RWPE2 (cell line): Measurements from ENCODE around the gene FBXO34.

Experiments
- ATAC-seq: fragments of 200-7000 bp; cut with Tn5 transposase; 3 replicates; pipeline ENCODE4 v1.9.1; 2021; ENCODE audit warnings: low read depth
- DNase-seq: peaks from one replicate; pipeline ENCODE4 v3.0.0-alpha.2; 2020; ENCODE audit warnings: low spot score
- H3K27ac ChIP-seq: fragments of 450-650 bp; 2 replicates; pipeline ENCODE4 v1.5.1; 2017; ENCODE audit warnings: mild to moderate bottlenecking; ENCODE audit not compliant: poor library complexity, severe bottlenecking
- H3K27me3 ChIP-seq: fragments of 250-450 bp; sonication (Bioruptor Pico); 2 replicates; pipeline ENCODE4 v1.5.1; 2021; ENCODE audit warnings: mild to moderate bottlenecking, moderate library complexity; ENCODE audit not compliant: insufficient read depth, poor library complexity, severe bottlenecking
- H3K36me3 ChIP-seq: fragments of 250-450 bp; sonication (Bioruptor Pico); 2 replicates; pipeline ENCODE4 v1.5.1; 2020; ENCODE audit warnings: low read depth, mild to moderate bottlenecking, moderate library complexity
- H3K4me1 ChIP-seq: fragments of 250-450 bp; sonication (Bioruptor Pico); 2 replicates; pipeline ENCODE4 v1.5.1; 2021; ENCODE audit warnings: mild to moderate bottlenecking, moderate library complexity; ENCODE audit not compliant: insufficient read depth, poor library complexity, severe bottlenecking
- H3K4me3 ChIP-seq: fragments of 250-450 bp; sonication (Bioruptor Pico); 2 replicates; pipeline ENCODE4 v1.5.1; 2021; ENCODE audit warnings: mild to moderate bottlenecking, moderate library complexity; ENCODE audit not compliant: severe bottlenecking
- H3K9me3 ChIP-seq: fragments of 250-450 bp; sonication (Bioruptor Pico); 2 replicates; pipeline ENCODE4 v1.5.1; 2021; ENCODE audit warnings: mild to moderate bottlenecking, moderate library complexity; ENCODE audit not compliant: severe bottlenecking
- TF ChIP-seq, protein P1 (sequence below): fragments of 450-650 bp; IDR thresholded peaks from one replicate; pipeline ENCODE4 v1.5.1; 2017; ENCODE audit warnings: mild to moderate bottlenecking, moderate library complexity; ENCODE audit not compliant: poor library complexity, severe bottlenecking

FBXO34 gene

DNA sequence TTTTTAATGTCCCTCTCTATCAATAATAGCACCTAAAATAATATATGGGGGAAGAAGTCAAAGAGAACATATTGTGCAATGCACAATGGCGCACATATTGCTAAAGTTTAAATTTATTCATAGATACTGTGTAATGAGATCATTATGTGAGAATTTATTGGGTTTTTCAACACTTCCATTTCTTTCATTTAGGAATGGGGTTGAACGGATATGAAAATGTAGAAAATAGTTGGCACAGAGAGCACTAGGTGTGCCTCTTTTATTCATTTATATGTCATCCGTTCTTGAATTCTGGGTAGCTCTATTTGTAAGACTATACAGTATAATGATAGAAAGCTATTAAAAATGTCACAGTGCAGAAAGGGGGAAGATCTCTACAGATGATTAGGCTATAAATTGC lies 76.5 kb downstream of the FBXO34 start:
- no peak for ATAC-seq
- H3K27ac ChIP-seq: no peak overlapping the region
- no peaks in the 10 kb centered on the region for H3K9me3 ChIP-seq
- peaks cover 9% of the 10 kb centered on the region for H3K36me3 ChIP-seq
- no peaks in the 10 kb centered on the region for H3K27me3 ChIP-seq
- DNase-seq: no peak
- no peaks in the 10 kb centered on the region for H3K4me1 ChIP-seq
- TF ChIP-seq, protein P1, sequence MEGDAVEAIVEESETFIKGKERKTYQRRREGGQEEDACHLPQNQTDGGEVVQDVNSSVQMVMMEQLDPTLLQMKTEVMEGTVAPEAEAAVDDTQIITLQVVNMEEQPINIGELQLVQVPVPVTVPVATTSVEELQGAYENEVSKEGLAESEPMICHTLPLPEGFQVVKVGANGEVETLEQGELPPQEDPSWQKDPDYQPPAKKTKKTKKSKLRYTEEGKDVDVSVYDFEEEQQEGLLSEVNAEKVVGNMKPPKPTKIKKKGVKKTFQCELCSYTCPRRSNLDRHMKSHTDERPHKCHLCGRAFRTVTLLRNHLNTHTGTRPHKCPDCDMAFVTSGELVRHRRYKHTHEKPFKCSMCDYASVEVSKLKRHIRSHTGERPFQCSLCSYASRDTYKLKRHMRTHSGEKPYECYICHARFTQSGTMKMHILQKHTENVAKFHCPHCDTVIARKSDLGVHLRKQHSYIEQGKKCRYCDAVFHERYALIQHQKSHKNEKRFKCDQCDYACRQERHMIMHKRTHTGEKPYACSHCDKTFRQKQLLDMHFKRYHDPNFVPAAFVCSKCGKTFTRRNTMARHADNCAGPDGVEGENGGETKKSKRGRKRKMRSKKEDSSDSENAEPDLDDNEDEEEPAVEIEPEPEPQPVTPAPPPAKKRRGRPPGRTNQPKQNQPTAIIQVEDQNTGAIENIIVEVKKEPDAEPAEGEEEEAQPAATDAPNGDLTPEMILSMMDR: no peak
- no peak overlapping the region for H3K4me3 ChIP-seq

DNA sequence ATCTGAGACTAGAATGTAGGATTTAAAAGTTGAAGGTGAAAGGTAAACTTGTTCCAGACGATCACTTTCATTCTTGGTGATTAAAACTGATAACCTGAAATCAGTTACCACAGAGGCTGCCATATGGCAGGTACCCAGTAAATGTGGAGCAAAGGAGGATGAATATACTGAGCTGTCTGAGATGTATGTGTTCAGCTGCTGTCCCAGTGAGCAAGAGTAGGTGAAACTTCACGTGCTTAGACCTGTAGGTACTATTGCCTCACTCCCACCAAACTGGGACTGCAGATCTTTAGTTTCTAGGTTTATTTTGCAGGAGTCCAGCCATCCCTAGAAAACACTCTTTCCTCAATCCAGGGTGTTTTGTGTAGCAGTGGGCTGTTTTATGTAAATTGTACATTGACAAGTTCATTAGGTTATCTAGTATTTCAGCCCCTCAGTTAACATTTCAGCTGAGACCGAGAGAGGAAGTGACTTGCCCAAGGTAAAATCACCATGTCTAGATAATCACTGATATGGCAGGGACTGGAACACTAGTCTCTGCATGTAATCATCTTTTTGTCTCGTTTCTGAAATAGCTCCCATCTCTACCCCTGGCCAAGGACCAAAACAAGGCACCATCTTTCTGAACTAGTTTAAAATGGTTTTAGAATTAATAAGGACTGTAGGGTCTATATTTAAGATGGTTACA lies 77.7 kb downstream of the FBXO34 start:
- no peaks in the 10 kb centered on the region for H3K27me3 ChIP-seq
- TF ChIP-seq, protein P1: no peak
- H3K4me3 ChIP-seq: no peak overlapping the region
- H3K36me3 ChIP-seq: peaks cover 9% of the 10 kb centered on the region
- peaks cover 3% of the 10 kb centered on the region for H3K4me1 ChIP-seq
- ATAC-seq: peak; percentile 68
- H3K27ac ChIP-seq: no peak overlapping the region
- DNase-seq: no peak
- no peaks in the 10 kb centered on the region for H3K9me3 ChIP-seq

DNA sequence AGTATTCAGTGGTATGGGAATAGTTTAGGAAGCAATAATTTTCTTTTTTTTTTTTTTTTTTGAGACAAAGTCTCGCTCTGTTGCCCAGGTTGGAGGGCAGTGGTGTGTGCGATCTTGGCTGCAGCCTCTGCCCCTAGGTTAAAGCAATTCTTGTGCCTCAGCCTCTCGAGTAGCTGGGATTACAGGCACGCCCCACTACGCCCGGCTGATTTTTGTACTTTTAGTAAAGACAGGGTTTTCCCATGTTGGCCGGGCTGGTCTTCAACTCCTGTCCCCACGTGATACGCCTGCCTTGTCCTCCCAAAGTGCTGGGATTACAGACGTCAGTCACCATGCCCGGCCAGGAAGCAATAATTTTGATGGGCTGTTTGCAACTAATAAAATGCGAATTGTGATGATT lies 78.3 kb downstream of the FBXO34 start:
- TF ChIP-seq, protein P1: no peak
- DNase-seq: no peak
- ATAC-seq: no peak
- Histone ChIP-seq H3K9me3 (no peaks in the 10 kb centered on the region), H3K27me3 (no peaks in the 10 kb centered on the region), H3K36me3 (peaks cover 9% of the 10 kb centered on the region), H3K4me3 (no peak overlapping the region), H3K27ac (no peak overlapping the region), H3K4me1 (peaks cover 4% of the 10 kb centered on the region)

DNA sequence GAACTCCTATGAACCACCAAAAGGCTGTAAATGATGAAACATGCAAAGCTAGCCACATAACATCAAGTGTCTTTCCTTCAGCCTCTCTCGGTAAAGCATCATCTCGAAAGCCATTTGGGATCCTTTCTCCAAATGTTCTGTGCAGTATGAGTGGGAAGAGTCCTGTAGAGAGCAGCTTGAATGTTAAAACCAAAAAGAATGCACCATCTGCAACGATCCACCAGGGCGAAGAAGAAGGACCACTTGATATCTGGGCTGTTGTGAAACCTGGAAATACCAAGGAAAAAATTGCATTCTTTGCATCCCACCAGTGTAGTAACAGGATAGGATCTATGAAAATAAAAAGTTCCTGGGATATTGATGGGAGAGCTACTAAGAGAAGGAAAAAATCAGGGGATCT lies 79.2 kb downstream of the FBXO34 start:
- H3K27me3 ChIP-seq: no peaks in the 10 kb centered on the region
- no peaks in the 10 kb centered on the region for H3K9me3 ChIP-seq
- no peak overlapping the region for H3K27ac ChIP-seq
- H3K4me1 ChIP-seq: peaks cover 4% of the 10 kb centered on the region
- TF ChIP-seq, protein P1: no peak
- no peak for DNase-seq
- ATAC-seq: no peak
- no peak overlapping the region for H3K4me3 ChIP-seq
- peaks cover 9% of the 10 kb centered on the region for H3K36me3 ChIP-seq

DNA sequence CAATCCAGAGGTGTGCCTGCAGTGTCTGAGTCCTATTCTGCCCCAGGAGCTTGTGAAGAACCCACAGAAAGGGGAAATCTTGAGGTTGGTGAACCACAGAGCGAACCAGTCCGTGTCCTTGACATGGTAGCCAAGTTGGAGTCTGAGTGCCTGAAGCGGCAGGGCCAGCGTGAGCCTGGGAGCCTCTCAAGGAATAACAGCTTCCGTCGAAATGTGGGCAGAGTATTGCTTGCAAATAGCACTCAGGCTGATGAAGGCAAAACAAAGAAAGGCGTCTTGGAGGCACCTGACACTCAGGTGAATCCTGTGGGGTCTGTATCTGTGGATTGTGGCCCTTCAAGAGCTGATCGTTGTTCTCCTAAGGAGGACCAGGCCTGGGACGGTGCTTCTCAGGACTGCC lies 79.9 kb downstream of the FBXO34 start:
- TF ChIP-seq, protein P1: no peak
- no peaks in the 10 kb centered on the region for H3K27me3 ChIP-seq
- DNase-seq: no peak
- peaks cover 4% of the 10 kb centered on the region for H3K4me1 ChIP-seq
- ATAC-seq: no peak
- no peak overlapping the region for H3K4me3 ChIP-seq
- peaks cover 9% of the 10 kb centered on the region for H3K36me3 ChIP-seq
- no peak overlapping the region for H3K27ac ChIP-seq
- no peaks in the 10 kb centered on the region for H3K9me3 ChIP-seq
